T-helper 1 cell (primary cell): ENCODE data around the gene SLC45A1.
A peak's percentile ranks its signal among the peaks of the same experiment; 100 is the strongest.
"Not testable (repeated sequence)": the region's sequence is repeated elsewhere in the genome, so short reads cannot be mapped to it uniquely, and the experiment has no call there.

Source experiments
- DNase-seq, 5 donors: peaks; one replicate each; pipeline ENCODE4 v3.0.0-alpha.2; 2012 to 2020
- total RNA-seq, 4 donors: gene quantifications; one replicate each; lab custom pipeline; 2026; lab: John Stamatoyannopoulos, UW

The SLC45A1 gene
- 0.30 to 0.69 (median 0.56) reads per million in 4 donors for total RNA-seq

DNA sequence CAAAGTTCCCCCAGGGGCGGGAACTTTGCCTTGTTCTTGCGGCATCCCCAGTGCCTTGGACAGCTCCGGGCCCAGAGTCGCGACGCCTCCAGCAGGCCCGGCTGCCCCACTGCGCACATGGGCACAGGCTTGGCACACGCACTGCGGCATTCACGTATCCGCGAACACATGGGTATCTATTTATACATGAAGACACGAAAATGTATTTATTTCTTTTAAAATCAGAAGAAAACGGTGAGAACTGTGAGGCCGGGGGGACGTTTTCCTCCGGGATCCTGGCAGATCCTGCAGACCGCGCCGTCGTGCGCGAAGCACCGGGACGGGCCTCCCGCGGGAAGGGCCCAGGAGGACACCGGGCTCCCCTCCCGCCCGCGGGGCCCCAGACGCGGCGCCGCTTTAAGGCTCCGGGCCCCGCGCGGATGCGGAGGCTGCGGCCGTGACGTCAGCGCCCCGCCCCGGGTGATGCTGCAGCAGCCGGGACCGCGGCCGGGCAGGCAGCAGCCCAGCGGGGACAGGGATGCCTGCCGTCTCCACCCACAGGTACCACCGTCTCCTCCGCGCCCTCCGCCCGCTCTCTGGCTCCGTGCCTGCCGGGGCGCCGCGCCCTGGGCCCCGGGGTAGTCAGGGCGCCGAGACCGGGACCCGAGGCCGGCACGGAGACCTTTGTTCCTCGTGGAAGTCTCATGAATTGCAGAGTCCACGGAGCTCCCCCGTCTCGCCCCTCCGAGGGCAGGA, at the start of gene SLC45A1:
Gene SLC45A1, plus strand, starts transcription at position 468 of the 735 bp plus-strand sequence. CDS start 6,216 bp downstream, outside the sequence.
- DNase-seq: peak; percentile 59 to 78 (median 71)

DNA sequence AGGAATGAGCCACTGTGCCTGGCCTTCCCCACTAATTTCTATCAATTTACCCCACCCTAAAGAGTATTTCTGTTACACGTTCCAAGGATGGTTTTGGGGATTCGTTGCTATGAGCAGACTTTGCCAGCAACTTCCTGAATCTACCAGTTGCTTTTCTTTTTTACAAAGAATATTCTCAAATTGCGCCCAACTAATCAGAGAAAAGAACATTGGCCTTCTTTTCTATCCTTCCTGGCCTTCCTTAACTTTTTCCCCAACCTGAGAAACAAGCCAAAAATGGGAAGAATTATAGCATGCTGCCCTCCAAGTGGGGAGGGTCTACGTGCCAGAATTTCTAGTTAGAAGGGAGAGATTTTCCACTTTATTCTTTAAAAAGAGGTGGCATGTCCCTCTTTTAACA, 44.9 kb upstream of the SLC45A1 start:
- DNase-seq: no peak

DNA sequence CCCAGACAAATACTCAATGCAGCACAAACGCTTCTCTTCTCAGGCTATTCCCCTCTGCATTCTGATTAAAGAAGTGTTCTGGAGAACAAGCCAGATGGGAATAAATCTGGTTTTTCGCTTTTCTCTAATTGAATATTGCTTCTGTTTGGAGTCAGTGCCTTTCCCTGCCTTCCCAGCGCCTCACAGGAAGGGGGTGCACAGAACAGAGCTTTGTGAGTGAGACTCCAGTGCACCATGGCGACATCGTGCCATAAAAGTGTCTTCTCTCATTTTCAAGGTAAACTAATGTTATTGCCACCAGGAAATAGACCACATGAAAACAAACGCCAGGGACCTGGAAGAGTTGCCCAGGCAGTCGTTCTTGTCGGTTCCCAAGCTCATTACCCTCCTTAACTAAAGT, 43.6 kb upstream of the SLC45A1 start:
- DNase-seq: no peak

DNA sequence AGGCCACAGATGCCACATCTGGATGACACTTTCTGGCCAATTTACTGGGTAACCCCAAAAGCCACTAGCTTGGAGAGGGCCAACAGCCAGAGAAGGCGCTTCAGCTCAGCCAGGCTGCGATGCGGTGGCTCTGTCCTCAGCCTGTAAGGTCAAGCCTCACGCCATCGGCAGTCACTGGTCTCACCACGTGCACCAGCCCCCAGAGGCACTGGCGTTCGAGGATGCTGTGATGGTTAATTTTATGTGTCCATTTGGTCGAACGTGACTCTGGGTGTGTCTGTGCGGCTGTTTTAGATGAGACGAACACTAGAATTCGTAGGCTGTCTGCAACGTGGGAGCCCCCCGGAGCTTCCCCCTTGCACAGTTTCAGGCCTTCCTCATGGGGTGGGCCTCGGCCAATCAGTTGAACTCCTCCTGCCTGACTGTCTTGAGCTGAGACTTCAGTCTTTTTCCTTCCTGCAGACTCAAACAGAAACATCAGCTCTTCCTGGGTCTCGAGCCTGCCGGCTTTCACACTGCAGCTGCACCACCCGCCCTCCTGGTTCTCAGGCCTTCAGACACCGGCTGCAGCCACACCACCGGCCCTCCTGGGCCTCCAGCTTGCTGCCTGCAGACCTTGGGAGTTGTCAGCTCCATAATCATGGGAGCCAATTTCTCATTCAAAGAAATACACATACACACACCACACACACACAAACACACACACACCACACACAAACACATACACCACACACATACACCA, 41.6 kb upstream of the SLC45A1 start:
- peak in 1 of 5 donors; percentile 63 for DNase-seq

DNA sequence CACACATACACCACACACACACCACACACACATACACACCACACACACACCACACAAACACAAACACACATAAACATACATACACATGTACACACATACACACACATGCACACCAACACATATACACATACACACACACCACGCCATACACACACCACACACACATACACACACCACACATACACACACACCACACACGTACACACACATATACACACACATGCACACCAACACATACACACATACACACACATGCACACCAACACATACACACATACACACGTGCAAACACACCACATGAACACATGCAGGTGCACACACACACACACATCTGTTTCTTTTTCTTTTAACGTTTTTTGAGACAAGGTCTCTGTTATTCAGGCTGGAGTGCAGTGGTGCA, 41.0 kb upstream of the SLC45A1 start:
- no peak for DNase-seq

DNA sequence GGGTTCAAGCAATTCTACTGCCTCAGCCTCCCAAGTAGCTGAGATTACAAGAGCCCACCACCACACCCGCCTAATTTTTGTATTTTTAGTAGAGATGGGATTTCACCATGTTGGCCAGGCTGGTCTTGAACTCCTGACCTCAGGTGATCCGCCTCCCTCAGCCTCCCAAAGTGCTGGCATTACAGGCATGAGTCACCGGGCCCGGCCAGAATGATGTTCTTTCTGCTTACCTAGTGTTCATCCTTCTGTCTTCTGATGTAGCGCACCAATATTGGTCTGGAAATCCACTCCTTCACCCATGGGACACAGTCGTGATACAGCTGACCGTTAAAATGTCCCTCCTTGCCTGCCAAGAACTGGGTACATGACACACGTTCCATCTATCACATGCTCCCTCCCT, 39.2 kb upstream of the SLC45A1 start:
- DNase-seq: not testable (repeated sequence)

DNA sequence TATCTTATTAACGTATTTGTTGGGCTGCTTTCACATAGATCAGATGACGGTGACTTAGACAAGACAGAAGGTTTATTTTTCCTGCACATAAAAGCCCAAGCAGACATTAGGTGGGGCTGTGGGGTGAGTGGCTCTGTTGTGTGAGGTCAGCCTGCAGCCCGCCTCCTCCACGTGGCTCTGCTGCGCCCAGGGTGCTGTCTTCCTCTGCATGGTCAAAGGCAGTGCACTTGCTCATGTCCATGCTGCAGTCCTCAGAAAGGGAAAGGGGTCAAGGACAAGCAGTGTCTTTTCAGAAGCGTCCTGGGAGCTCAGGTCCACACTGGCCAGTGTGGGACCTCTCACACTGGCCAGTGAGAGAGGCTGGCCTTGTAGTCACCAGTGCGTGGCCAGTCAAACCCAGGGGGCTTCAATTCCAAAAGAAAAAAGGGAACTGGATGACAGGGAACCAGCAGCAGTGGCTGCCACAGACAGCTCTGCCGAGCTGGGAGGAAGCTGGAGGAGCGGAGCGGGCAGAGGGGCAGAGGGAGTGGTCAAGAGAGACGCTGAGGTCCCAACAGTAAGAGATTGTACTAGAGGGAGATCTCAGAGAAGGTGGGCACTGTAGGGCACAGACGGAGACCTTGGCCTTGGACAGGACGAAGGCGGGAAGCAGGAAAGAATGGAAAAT, 35.9 kb upstream of the SLC45A1 start:
- no peak for DNase-seq

DNA sequence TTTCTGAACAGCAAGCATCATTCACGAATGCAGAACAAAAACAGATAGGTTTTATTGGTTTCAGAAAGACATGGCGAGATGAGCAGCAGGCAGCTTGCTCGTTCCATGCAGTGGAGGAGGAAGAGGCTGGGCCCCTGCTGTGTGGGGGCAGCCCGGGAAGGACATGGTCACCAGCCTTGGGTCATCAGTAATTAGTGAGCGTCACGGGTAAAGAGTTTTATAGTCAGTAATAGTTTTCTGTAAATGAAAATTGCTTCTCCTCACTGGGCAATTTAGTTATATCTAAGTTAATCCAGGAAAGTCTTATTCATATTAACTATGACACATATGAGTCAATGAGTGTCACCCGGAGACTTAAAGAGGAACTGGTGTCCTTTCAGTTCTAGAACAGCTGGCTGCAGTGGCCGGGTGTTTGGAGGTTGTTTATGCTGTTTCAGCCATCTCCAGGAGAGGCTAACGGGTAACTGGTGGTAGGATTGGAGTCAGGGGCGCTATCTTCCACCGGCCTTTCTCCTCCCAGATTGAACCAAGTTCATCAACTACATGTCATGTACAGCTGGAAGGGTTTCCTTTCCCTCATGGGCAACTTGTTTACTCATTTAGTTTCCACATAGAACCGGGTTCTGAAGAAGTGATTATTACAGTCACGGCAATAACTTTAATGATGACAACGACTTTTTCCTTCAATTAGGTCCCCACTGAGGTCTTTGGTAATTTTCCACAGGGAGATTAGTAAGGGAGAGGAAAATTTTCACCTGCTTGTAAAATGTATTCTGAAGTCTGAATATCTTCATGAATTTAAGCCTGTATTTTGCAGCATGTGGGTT, 34.6 kb upstream of the SLC45A1 start:
- DNase-seq: peak in 1 of 5 donors; percentile 48

DNA sequence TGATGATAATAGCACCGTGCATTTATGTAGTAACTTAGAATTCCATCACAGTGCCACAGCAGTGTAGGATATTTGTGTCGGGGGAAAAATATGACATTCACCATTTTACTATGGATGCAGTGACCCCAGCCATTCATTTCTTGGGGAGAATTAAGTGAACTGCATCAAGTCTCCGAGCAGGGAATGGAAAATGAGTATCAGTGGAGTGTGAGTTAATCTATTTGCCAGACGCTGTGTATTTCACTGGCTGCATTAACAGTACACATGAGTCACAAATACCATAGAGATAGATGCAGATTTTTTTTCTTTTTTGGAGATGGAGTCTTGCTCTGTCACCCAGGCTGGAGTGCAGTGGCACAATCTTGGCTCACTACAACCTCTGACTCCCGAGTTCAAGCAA, 33.8 kb upstream of the SLC45A1 start:
- no peak for DNase-seq

DNA sequence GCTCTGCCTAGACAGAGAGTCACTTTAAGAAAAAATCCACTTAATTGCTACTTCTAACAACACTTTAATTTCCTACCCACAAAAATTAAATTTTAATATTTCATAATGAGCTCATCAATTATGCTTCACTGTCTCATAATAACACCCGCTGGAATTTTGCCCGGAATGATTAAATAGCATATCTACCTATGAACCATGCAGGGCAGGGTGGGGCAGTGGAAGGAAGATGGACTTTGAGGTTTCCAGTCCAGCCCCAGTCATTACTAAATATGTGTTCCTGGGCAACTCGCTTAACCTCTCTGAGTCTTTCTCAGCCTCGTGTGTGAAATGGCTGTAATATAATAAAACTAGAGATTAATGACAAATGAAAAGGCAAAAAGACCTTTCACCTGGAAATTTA, 32.8 kb upstream of the SLC45A1 start:
- no peak for DNase-seq

DNA sequence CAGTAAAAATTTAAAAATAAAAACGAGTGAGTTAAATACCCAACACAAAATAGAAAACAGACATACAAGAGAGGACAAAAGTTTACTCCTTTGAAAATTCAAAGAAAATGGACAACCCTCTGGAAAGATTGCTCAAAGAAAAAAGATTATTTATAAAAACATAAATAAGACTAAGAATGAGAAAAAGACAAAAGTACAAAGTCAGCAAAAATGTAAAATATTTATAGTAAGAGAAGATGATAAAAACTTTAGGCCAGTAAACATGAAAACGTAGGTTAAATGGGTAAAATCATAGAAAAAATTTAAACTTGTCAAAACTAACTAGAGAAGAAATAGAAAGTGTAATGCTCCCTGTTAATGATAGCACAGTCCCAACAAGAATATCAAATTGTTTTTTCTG, 31.9 kb upstream of the SLC45A1 start:
- no peak for DNase-seq

DNA sequence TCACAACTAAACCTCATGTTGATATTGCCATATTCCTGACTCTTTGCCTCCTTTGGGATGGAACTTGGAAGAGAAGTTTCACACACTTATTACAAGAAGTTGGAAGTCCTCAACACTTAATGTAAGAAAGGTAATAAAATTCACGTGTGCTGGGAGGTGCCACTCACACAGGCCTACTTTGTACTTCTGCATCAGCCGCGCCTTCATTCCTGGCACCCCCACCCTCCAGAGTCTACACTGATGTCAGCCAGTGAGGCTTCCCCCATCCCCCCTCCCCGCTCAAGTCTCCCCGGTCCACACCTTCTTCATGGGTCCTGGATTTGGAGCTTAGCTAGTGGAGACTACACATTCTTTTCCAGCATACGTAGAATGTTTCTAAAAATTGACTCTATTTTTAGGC, 24.8 kb upstream of the SLC45A1 start:
- no peak for DNase-seq

DNA sequence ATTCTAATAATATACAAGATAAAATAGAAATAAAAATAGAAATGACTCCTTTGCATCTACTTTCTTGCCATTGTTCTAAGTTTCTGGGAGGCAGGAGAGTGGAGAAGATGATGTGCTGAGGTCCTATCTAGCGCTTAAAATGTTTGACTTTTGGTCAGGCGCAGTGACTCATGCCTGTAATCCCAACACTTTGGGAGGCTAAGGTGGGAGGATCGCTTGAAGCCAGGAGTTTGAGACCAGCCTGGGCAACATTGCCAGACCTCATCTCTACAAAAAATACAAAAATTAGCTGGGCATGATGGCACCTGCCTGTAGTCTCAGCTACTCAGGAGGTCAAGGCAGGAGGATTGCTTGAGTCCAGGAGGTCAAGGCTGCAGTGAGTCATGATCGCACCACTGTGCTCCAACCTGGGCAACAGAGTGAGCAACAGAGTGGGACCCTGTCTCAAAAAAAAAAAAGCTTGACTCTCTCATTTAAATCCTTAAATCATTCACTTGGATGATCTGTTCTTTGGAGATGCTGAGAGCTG, 24.2 kb upstream of the SLC45A1 start:
- DNase-seq: no peak

DNA sequence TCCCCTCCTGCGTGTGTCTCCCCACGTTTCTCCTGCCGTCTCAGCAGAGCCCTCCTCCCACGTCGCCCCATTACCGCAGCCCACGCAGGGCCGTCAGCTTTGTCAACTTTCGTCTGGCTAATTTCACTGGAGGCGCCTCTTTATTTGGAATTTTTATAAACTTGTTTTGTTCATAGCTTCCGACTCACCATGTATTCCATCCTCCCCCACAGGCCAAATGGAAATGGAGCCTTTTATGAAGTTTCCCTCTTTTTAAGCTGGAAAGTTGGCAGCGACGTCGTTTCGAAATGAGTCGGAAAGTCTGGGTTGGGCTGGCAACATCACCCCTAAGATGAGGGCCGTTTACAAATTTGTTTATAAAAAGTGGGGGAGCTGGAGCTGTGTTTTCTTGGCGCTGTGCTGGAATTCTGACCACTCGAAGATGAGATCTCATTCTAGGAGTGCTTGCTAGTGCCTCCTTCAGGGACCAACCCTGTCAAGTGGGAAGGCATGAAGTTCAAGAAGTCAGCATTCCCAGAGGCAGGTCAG, 23.7 kb upstream of the SLC45A1 start:
- no peak for DNase-seq

DNA sequence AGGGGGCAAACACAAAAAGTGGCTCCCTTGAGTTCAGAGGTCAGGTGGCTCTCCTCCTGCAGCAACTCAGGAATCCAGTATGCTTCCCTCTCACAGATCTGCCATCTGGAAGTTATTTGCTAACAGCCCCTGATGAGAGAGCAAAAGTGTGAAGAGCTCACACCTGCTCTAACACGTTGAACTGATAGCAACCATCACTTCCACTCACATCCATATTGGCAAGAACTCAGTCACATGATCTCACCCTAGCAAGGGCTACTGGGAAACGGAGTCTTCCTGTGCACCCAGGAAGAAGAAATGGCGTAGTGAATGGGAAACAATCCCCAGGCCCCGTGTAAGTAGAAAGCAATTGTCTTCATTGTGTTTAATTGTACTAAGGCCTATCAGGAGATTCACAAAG, 20.7 kb upstream of the SLC45A1 start:
- DNase-seq: no peak

DNA sequence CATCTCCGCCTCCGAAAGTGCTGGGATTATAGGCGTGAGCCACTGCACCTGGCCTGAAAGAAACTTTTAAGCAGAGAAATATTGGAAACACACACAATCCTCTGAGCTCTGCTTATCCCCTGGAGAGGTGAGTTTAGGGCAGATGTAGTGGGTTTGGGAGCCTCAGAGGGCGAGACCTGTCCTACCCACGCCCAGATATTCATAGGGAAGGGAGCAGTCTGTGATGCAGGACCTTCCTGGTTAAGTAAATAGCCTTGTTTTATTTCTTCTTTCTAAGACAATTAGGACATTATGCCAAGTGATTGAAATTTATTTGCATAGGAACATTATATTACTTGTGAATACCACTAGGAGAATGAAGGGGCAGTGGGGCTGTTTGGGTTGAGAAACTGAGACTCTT, 18.0 kb upstream of the SLC45A1 start:
- DNase-seq: no peak

DNA sequence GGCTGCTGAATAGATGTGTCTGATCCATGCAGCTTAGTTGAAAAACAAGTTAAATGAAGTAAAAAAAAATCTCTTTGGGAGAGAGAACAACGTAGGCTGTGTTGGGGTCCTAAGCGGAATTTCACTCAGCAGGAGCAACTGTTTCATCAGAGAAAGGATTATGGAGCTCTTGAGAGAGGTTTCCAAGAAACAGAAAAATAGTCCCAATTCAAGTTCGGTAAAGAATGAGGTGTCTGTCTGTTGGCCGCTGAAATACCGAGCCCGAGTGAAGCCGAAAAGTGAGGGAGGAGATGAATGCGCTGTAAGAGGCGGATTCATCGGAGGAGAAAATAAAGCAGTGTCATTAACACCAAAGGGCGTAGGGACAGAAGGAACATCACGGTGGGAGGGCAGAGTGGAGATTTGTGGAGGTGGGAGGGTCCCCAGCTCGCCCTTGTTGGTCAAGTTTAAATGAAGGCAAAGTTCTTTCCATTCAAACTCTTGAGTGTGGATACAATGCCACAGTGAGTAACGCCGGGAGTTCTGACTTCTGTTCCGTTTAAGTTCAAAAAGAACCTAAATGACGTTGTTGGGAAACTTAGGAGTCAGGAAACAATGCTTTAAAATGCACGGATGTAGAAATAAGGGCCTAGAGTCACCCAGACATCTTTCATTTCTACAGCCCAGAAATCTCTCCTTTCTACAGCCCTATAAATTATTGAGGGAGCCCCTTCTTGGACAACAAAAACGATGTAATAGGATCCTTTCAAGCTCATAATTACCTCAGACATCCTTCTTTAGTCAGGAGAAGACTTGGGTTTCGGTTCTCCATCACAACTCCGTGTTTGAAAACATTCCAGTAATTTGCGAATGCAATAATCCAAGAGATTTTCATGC, 15.6 kb upstream of the SLC45A1 start:
- no peak for DNase-seq

DNA sequence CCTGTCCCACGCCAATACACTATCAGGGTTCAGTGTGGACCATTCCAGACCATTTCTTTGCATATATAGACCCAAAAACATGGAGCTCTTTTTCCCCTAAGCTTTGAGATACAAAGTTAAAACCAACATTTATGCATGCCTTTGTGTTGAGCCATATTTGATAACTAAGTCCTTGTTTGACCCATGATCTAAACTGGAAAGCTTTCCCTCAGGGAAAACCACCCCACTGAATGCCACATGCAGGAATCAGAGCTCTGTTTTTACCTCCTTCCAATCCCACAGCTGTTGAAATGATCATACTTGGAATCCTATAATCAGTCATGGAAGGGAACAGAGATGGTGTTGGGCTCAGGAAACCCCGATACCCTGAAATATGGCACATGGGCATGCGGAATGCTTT, 14.8 kb upstream of the SLC45A1 start:
- no peak for DNase-seq

DNA sequence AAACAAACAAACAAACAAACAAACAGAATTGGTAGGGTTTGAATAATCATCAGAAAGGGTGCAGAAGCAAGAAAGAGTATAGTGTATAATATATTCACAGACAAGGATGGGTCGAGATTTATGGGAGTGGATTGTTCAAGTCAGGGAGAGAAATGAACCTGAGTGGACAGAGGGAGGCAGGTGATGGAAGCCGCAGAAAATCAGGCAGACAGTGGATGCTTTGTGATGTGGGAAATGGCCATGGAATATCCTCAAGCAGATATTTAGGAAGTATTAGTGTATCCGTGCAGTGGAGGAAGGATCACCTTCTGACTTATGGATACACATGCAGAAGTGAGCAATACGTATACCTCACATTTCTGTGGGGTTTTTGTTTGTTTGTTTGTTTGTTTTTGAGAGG, 14.0 kb upstream of the SLC45A1 start:
- no peak for DNase-seq

DNA sequence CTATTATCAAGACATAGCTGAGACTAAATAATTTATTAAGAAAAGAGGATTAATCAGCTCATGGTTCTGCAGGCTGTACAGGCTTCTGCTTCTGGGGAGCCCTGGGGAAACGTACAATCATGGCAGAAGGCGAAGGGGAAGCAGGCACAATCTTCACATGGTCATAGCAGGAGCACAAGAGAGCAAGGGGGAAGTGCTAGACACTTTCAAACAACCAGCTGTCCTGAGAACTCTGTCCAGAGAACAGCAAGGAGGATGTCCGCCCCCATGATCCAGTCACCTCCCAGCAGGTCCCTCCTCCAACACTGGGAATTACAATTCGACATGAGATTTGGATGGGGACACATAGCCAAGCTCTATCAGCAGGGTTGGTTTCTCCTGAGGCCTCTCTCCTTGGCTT, 10.3 kb upstream of the SLC45A1 start:
- DNase-seq: no peak

DNA sequence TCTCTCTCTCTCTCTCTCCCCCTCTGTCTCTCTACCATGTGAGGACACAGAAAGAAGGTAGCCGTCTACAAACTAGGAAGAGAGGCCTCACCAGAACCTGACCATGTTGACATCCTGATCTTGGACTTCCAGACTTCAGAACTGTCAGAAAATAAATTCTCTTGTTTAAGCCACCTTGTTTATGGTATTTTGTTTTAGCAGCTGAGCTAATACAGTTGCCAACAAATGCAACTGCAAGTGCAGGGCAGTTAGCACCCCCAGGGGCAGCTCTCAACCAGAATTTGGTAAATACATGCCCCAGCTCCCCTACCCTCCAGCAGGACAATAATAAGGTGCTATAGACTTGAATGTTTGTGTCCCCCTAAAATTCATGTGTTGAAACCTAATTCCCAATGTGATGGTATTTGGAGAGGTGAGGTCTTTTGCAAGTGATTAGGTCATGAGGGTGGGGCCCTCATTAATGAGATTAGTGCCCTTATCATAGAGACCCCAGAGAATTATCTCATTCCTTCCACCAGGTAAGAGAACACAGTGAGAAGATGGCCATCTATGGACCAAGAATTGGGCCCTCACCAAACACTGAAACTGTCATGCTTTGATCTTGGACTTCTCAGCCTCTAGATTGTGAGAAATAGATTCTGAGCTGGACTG, 6.7 kb upstream of the SLC45A1 start:
- DNase-seq: no peak
